HG02870 (cell line): ENCODE results near the gene TEX30.

Experiments used
- ATAC-seq: cut with Tn5 transposase; IDR thresholded peaks from one replicate; pipeline ENCODE4 v1.9.1; 2021; ENCODE audit warnings: mild to moderate bottlenecking, moderate library complexity; ENCODE audit not compliant: unreplicated experiment

The TEX30 gene

DNA sequence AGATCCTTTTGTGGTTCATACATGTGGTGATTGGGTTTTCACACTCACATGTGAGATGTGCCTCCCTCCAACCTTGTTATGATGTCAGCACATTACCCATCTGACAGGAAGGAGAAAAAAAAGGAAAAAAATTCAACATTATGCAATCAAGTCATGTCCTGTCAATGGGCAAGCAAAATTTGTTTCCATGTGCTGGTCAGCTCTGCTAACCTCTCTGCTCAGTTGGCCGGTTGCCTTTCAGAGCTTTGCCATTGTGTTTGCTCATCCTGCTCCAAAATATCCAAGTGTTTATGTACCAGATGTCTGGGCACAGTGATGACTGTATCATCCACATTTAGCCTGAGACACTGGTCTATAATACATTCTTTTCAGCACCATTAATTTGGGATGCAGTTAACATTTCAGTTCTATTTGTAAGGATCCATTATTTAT, 51.8 kb downstream of the TEX30 start:
- ATAC-seq = no peak

- ATAC-seq = no peak
Measured at GRCh38 chr13:102718746-102719145, 54.8 kb downstream of the TEX30 start.
